B cell (primary cell): ENCODE measurements around the gene DPM1.

Experiments used
- CTCF ChIP-seq: fragments of 200-600 bp; IDR thresholded peaks from one replicate; pipeline ENCODE4 v1.8.0; 2022; ENCODE audit warnings: antibody characterized with exemption, mild to moderate bottlenecking
- EZH2 ChIP-seq: IDR thresholded peaks from 2 replicates; pipeline ENCODE4 v1.6.1; 2012; ENCODE audit warnings: borderline replicate concordance, low read depth, mild to moderate bottlenecking, moderate library complexity, low read length; ENCODE audit not compliant: insufficient read depth, poor library complexity, severe bottlenecking

DNA sequence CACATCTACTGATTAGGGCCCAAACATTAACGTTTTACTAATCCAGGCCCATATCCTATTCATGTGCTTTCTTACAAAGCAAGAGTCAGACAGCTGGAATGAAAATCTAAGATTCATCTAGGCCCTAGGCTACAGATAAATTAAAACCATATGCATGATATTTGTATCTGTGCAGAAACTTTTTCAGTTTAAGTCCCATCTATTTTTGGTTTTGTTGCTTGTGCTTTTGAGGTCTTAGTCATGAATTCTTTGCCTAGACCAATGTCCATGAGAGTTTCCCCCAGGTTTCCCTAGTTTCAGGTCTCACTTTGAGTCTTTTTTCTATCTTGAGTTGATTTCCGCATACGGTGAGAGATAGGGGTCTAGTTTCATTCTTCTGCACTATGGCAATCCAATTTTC is 47.3 kb downstream of the DPM1 start:
- no peak for TF ChIP-seq CTCF
- no peak for TF ChIP-seq EZH2
